K562 (cell line): ENCODE measurements around the gene SYNGR4. TPM values are rescaled to one million over a fixed set of nuclear protein-coding genes. Genes with fewer than 3 reads are reported as not detected.

Source experiments
- ATAC-seq: fragments of 200-7000 bp; cut with Tn5 transposase; 3 replicates; pipeline ENCODE4 v1.9.1; 2020; ENCODE audit warnings: moderate library complexity
- BruUV-seq: library from RNA; stranded (reverse); fragments of 400-500 nt; replicated peaks from 2 replicates; lab custom pipeline; 2021; lab: Mats Ljungman, UMichigan
- CTCF ChIA-PET: fragments of 300-600 bp; formaldehyde crosslinking; extraction: SDS; loops from one replicate; lab custom pipeline; 2021; ENCODE audit warnings: low intra/inter-chr PET ratio; lab: Yijun Ruan, JAX
- POLR2A ChIA-PET: fragments of 300-600, 350-650 bp; sonication (Branson Sonifier 250); formaldehyde crosslinking; extraction: SDS; loops from one replicate; lab custom pipeline; 2021; ENCODE audit warnings: antibody characterized with exemption, inconsistent platforms; lab: Yijun Ruan, JAX
- DNase-seq, 4 experiments: peaks; one replicate each; pipeline versions ENCODE4 v3.0.0 to v3.0.0-alpha.2; 2011 to 2018; ENCODE audit warnings: low spot score in 3 of 4, mixed read lengths in 3 of 4; ENCODE audit errors: extremely low read depth in 1 of 4
- FAIRE-seq: peaks from 2 replicates; lab custom pipeline; 2011; peaks lifted over from hg19 to GRCh38; lab: Jason Lieb, UNC
- H2AFZ ChIP-seq: 2 replicates; pipeline ENCODE4 v1.6.0; 2011; ENCODE audit warnings: low read depth, low read length, control low read depth, inconsistent platforms
- H3K27ac ChIP-seq: fragments of 200-600 bp; 3 replicates; pipeline ENCODE4 v1.8.0; 2011; ENCODE audit warnings: low read depth, mild to moderate bottlenecking, control low read depth, inconsistent platforms, low read length, moderate library complexity, mixed read lengths; ENCODE audit errors: extremely low read depth
- H3K27me3 ChIP-seq, 2 experiments: fragments of 300-600 bp in 1 of 2; 2 replicates in 1 of 2; 3 replicates in 1 of 2; pipeline versions ENCODE4 v1.6.0 to v1.8.0; 2011; ENCODE audit warnings: inconsistent platforms in 2 of 2, low read length in 2 of 2, mild to moderate bottlenecking in 1 of 2, mixed read lengths in 1 of 2, moderate library complexity in 1 of 2; ENCODE audit not compliant: control insufficient read depth in 2 of 2, insufficient read depth in 2 of 2
- H3K36me3 ChIP-seq: fragments of 300-600 bp; 3 replicates; pipeline ENCODE4 v1.8.0; 2011; ENCODE audit warnings: mild to moderate bottlenecking, low read length, inconsistent platforms; ENCODE audit not compliant: control insufficient read depth, insufficient read depth
- H3K4me1 ChIP-seq, 2 experiments: fragments of 200-600 bp in 1 of 2; replicated peaks in 1 of 2; 2 replicates in 1 of 2; 3 replicates in 1 of 2; pipeline versions ENCODE4 v1.5.1 to v1.8.0; 2011; ENCODE audit warnings: inconsistent platforms in 2 of 2, low read length in 2 of 2, mild to moderate bottlenecking in 1 of 2, mixed read lengths in 1 of 2, moderate library complexity in 1 of 2; ENCODE audit not compliant: control insufficient read depth in 2 of 2, insufficient read depth in 2 of 2
- H3K4me2 ChIP-seq: 2 replicates; pipeline ENCODE4 v1.6.1; 2011; ENCODE audit warnings: low read length, control low read depth, inconsistent platforms, mixed read lengths; ENCODE audit not compliant: insufficient read depth
- H3K4me3 ChIP-seq: fragments of 200-600 bp; sonication (generic), shearing (Covaris generic); 2 replicates; pipeline ENCODE4 v1.5.1; 2016; ENCODE audit warnings: control low read depth, inconsistent platforms
- H3K79me2 ChIP-seq: fragments of 200-600 bp; 3 replicates; pipeline ENCODE4 v1.8.0; 2011; ENCODE audit warnings: low read length, inconsistent platforms; ENCODE audit not compliant: control insufficient read depth, insufficient read depth
- H3K9ac ChIP-seq, 2 experiments: 2 replicates each; pipeline versions ENCODE4 v1.6.0 to v1.6.1; 2011; ENCODE audit warnings: low read depth in 2 of 2, low read length in 2 of 2, control low read depth in 1 of 2, inconsistent platforms in 1 of 2, mild to moderate bottlenecking in 1 of 2, mixed read lengths in 1 of 2; ENCODE audit not compliant: insufficient read depth in 1 of 2
- H3K9me1 ChIP-seq: one replicate; pipeline ENCODE4 v1.6.0; 2011; ENCODE audit warnings: inconsistent platforms, mild to moderate bottlenecking, low read length, moderate library complexity; ENCODE audit not compliant: control insufficient read depth, insufficient read depth
- H3K9me3 ChIP-seq: replicated peaks from 2 replicates; pipeline ENCODE4 v1.5.1; 2011; ENCODE audit warnings: low read depth, low read length, inconsistent platforms; ENCODE audit not compliant: control insufficient read depth, insufficient read depth
- H4K20me1 ChIP-seq: replicated peaks from 2 replicates; pipeline ENCODE4 v1.6.1; 2011; ENCODE audit warnings: low read length, inconsistent platforms, mixed read lengths; ENCODE audit not compliant: control insufficient read depth, insufficient read depth
- BCOR ChIP-seq: fragments of 450-650 bp; IDR thresholded peaks from 2 replicates; pipeline ENCODE4 v1.6.1; 2016
- CBX8 ChIP-seq: fragments of 200-600 bp; sonication (generic); IDR thresholded peaks from 2 replicates; pipeline ENCODE4 v1.6.1; 2012; ENCODE audit warnings: borderline replicate concordance, mixed run types, low read depth, mild to moderate bottlenecking, moderate library complexity, mixed read lengths, low read length, control low read depth, inconsistent platforms; ENCODE audit not compliant: poor library complexity, severe bottlenecking; ENCODE audit errors: extremely low read depth
- HMBOX1 ChIP-seq: sonication (generic); IDR thresholded peaks from 2 replicates; pipeline ENCODE4 v1.6.1; 2016
- PRMT5 ChIP-seq: sonication (generic); formaldehyde crosslinking; IDR thresholded peaks from 2 replicates; pipeline ENCODE4 v1.5.0; 2020; ENCODE audit warnings: missing genetic modification reagents
- PURB ChIP-seq: sonication (generic); formaldehyde crosslinking; IDR thresholded peaks from 2 replicates; pipeline ENCODE4 v1.9.0; 2021; ENCODE audit warnings: low read depth, mild to moderate bottlenecking, missing genetic modification reagents
- RBM25 ChIP-seq: fragments of 200-400 bp; formaldehyde crosslinking; IDR thresholded peaks from 2 replicates; pipeline ENCODE4 v1.6.1; 2018; ENCODE audit warnings: low read length, low read depth, moderate library complexity; ENCODE audit not compliant: severe bottlenecking
- RREB1 ChIP-seq: fragments of 250-450 bp; sonication (Bioruptor Pico); IDR thresholded peaks from 2 replicates; pipeline ENCODE4 v1.4.0; 2020
- STAT5B ChIP-seq: fragments of 250-450 bp; sonication (Bioruptor Pico); IDR thresholded peaks from 2 replicates; pipeline ENCODE4 v1.8.0; 2021; ENCODE audit warnings: mild to moderate bottlenecking, inconsistent platforms
- WGBS: fragments of 100-300 bp; shearing (Covaris generic); methylation state at CpG from one replicate; pipeline ENCODE4 v1.1.6; 2016; ENCODE audit warnings: low coverage, mixed read lengths; ENCODE audit not compliant: insufficient coverage; ENCODE audit errors: missing lambda C conversion rate; 5-methylcytosine and 5-hydroxymethylcytosine counted together
- in situ Hi-C: fragments of 300-500 bp; cut with MboI; formaldehyde crosslinking; loops from 4 replicates; pipeline ENCODE4 v1.15.0; 2018; ENCODE audit warnings: inconsistent platforms, mixed read lengths
- intact Hi-C: fragments of 100-400 bp; cut with micrococcal nuclease; formaldehyde crosslinking; loops from 2 replicates; pipeline ENCODE4 v1.14.2; 2022
- polyA plus RNA-seq, 8 experiments: library from polyadenylated mRNA; depleted of rRNA in 4 of 8; stranded (reverse) in 5 of 8; unstranded in 3 of 8; fragments of >200 nt; fragmentation: Nextera tagmentation in 2 of 8; fragmentation: Illumina TruSeq in 1 of 8; extraction: Ambion mirVana in 2 of 8; extraction: Trizol in 1 of 8; gene quantifications; 2 replicates each; pipeline versions ENCODE4 v1.2.1 to v1.2.3, GENCODE V29; 2011 to 2014; ENCODE audit warnings: inconsistent platforms in 1 of 8, missing spikeins in 1 of 8
- total RNA-seq, 7 experiments: library from RNA; depleted of rRNA in 6 of 7; stranded (reverse); fragments of >200 nt in 6 of 7; fragmentation: Illumina TruSeq in 2 of 7; extraction: Trizol in 2 of 7; gene quantifications; 2 replicates each; pipeline versions ENCODE4 v1.2.1 to v1.2.3, GENCODE V29; 2011 to 2021; ENCODE audit warnings: low replicate concordance in 1 of 7

The SYNGR4 gene
- total and polyA plus RNA-seq, 9 of the 15 experiments (the other 6 are each of a cell fraction or from before 2014, with no cell fraction given): 0.07 to 0.14 TPM; not detected in 7

GRCh38 chr19:48342841-48343540 is 21.2 kb upstream of the SYNGR4 start:
- in situ Hi-C loops (no loop called here), intact Hi-C loops (no loop called here)
- Histone ChIP-seq H3K4me2 (no peak overlapping the region), H4K20me1 (no peaks in the 10 kb centered on the region), H3K4me1 (peaks cover 5 to 33% of the 10 kb centered on the region in 2 experiments; a peak in 4 of 5 replicates), H3K36me3 (peaks cover 4% of the 10 kb centered on the region; the same call in 2 of the 3 replicates), H3K79me2 (no peaks in the 10 kb centered on the region), H3K4me3 (no peak overlapping the region), H3K9ac (peak overlapping the region in 1 of 2 experiments; percentile 24; a peak in 1 of 4 replicates), H3K9me1 (no peaks in the 10 kb centered on the region), H3K9me3 (no peaks in the 10 kb centered on the region), H2AFZ (no peak overlapping the region), H3K27me3 (no peaks in the 10 kb centered on the region), H3K27ac (no peak overlapping the region)
- no peak for ATAC-seq
- FAIRE-seq: no peak
- no TSS peak for BruUV-seq
- peak in 3 of 4 experiments; percentile 4 to 14 (median 11) for DNase-seq
- CTCF ChIA-PET: no interaction called here
- POLR2A ChIA-PET: interaction anchor here (1.0 kb wide), 1 partner anchor 10 kb away, joined by 3 read pairs; no protein-coding TSS in a partner anchor
- 78% methylated on average over 18 of the region's 23 CpGs for WGBS
- no peak for TF ChIP-seq RREB1 (CRISPR knock-in tag)
- TF ChIP-seq CBX8: no peak
- TF ChIP-seq STAT5B (CRISPR knock-in tag): no peak
- TF ChIP-seq PURB: no peak
- TF ChIP-seq RBM25: peak; percentile 36
- TF ChIP-seq HMBOX1: no peak
- TF ChIP-seq PRMT5: no peak
- peak; percentile 67 for TF ChIP-seq BCOR
